CD14-positive monocyte (primary cell): Measurements from ENCODE around the gene RNASEH2A. TPM values are rescaled to one million over a fixed set of nuclear protein-coding genes. Genes with fewer than 3 reads are reported as not detected.
A peak's percentile ranks its signal among the peaks of the same experiment; 100 is the strongest.

Experiments
- DNase-seq, 3 donors: peaks; one replicate each; pipeline ENCODE4 v3.0.0-alpha.2; 2011 to 2022
- H2AFZ ChIP-seq: 2 replicates; pipeline ENCODE4 v1.6.0; 2012; ENCODE audit warnings: mild to moderate bottlenecking, low read depth, low read length, inconsistent platforms; ENCODE audit not compliant: insufficient read depth, poor library complexity, severe bottlenecking
- H3K27ac ChIP-seq, 2 donors: 1 replicate in 1 of 2; 2 replicates in 1 of 2; pipeline ENCODE4 v1.5.1; 2012 to 2013; ENCODE audit warnings: low read length in 2 of 2, control low read depth in 1 of 2, inconsistent platforms in 1 of 2, low read depth in 1 of 2, mild to moderate bottlenecking in 1 of 2
- H3K27me3 ChIP-seq, 2 donors: one replicate each; pipeline versions ENCODE4 v1.6.0 to v1.6.1; 2011 to 2013; ENCODE audit warnings: low read length in 2 of 2; ENCODE audit not compliant: control insufficient read depth in 2 of 2, insufficient read depth in 2 of 2
- H3K36me3 ChIP-seq, 2 donors: replicated peaks in 1 of 2; 1 replicate in 1 of 2; 2 replicates in 1 of 2; pipeline versions ENCODE4 v1.5.1 to v1.6.1; 2012 to 2013; ENCODE audit warnings: low read length in 2 of 2, control low read depth in 1 of 2, inconsistent platforms in 1 of 2, mild to moderate bottlenecking in 1 of 2; ENCODE audit not compliant: insufficient read depth in 2 of 2, control insufficient read depth in 1 of 2
- H3K4me1 ChIP-seq, 2 donors: 1 replicate in 1 of 2; 2 replicates in 1 of 2; pipeline versions ENCODE4 v1.5.1 to v1.6.1; 2012 to 2013; ENCODE audit warnings: low read length in 2 of 2, control low read depth in 1 of 2, inconsistent platforms in 1 of 2, mild to moderate bottlenecking in 1 of 2, moderate library complexity in 1 of 2; ENCODE audit not compliant: insufficient read depth in 2 of 2, control insufficient read depth in 1 of 2
- H3K4me2 ChIP-seq: replicated peaks from 2 replicates; pipeline ENCODE3; 2012; ENCODE audit warnings: low read length, moderate library complexity, mild to moderate bottlenecking; ENCODE audit not compliant: poor library complexity, severe bottlenecking; ENCODE audit errors: extremely low read depth
- H3K4me3 ChIP-seq, 3 experiments: fragments of 200-600 bp in 1 of 3; sonication (generic) in 1 of 3; replicated peaks in 1 of 3; 1 replicate in 2 of 3; 2 replicates in 1 of 3; pipeline ENCODE4 v1.5.1; 2011 to 2013; ENCODE audit warnings: low read length in 3 of 3, mild to moderate bottlenecking in 3 of 3, control low read depth in 2 of 3, low read depth in 2 of 3, inconsistent platforms in 1 of 3, moderate library complexity in 1 of 3
- H3K79me2 ChIP-seq: 2 replicates; pipeline ENCODE4 v1.6.0; 2012; ENCODE audit warnings: mild to moderate bottlenecking, control low read depth, inconsistent platforms, low read length, moderate library complexity; ENCODE audit not compliant: insufficient read depth
- H3K9ac ChIP-seq: 2 replicates; pipeline ENCODE4 v1.6.0; 2017; ENCODE audit warnings: low read length, mild to moderate bottlenecking; ENCODE audit not compliant: insufficient read depth, poor library complexity, severe bottlenecking
- H3K9me3 ChIP-seq, 2 donors: replicated peaks in 1 of 2; 1 replicate in 1 of 2; 2 replicates in 1 of 2; pipeline versions ENCODE4 v1.5.1 to v1.6.1; 2012 to 2013; ENCODE audit warnings: low read length in 2 of 2, control low read depth in 1 of 2; ENCODE audit not compliant: control insufficient read depth in 1 of 2, insufficient read depth in 1 of 2
- H4K20me1 ChIP-seq: 2 replicates; pipeline ENCODE4 v1.6.0; 2012; ENCODE audit warnings: mild to moderate bottlenecking, low read length, control low read depth, moderate library complexity; ENCODE audit not compliant: insufficient read depth
- H3K27ac Mint-ChIP-seq, 7 donors: one replicate each; pipeline ENCODE4 v1.8.0; 2020; ENCODE audit warnings: mild to moderate bottlenecking in 7 of 7, mixed read lengths in 7 of 7, moderate library complexity in 6 of 7, inconsistent platforms in 2 of 7
- H3K27me3 Mint-ChIP-seq, 3 donors: one replicate each; pipeline ENCODE4 v1.8.0; 2021 to 2022; ENCODE audit warnings: low read depth in 3 of 3, mild to moderate bottlenecking in 3 of 3, mixed read lengths in 3 of 3, moderate library complexity in 3 of 3, inconsistent platforms in 1 of 3
- H3K36me3 Mint-ChIP-seq, 2 donors: one replicate each; pipeline ENCODE4 v1.8.0; 2020; ENCODE audit warnings: mixed read lengths in 2 of 2, inconsistent platforms in 1 of 2, mild to moderate bottlenecking in 1 of 2
- H3K4me1 Mint-ChIP-seq: one replicate; pipeline ENCODE4 v1.8.0; 2020; ENCODE audit warnings: mild to moderate bottlenecking, mixed read lengths
- H3K4me3 Mint-ChIP-seq, 2 donors: one replicate each; pipeline ENCODE4 v1.8.0; 2020; ENCODE audit warnings: mild to moderate bottlenecking in 2 of 2, mixed read lengths in 2 of 2, moderate library complexity in 1 of 2
- H3K9me3 Mint-ChIP-seq, 7 donors: one replicate each; pipeline ENCODE4 v1.8.0; 2020 to 2022; ENCODE audit warnings: mixed read lengths in 7 of 7, mild to moderate bottlenecking in 6 of 7, moderate library complexity in 6 of 7, inconsistent platforms in 2 of 7
- whole genome bisulfite sequencing: methylation state at CpG from one replicate; pipeline ENCODE4 v1.1.5; 2013; ENCODE audit warnings: missing lambda C conversion rate; ENCODE audit not compliant: insufficient coverage; 5-methylcytosine and 5-hydroxymethylcytosine counted together
- intact Hi-C, 2 donors: fragments of 100-400 bp; cut with micrococcal nuclease; formaldehyde crosslinking; loops; one replicate each; pipeline versions ENCODE4 v1.15.0 to v1.15.1; 2023
- polyA plus RNA-seq, 3 donors: library from polyadenylated mRNA; depleted of rRNA in 1 of 3; unstranded in 2 of 3; stranded (reverse) in 1 of 3; fragments of 300-500 nt in 2 of 3; fragments of >200 nt in 1 of 3; fragmentation: Illumina TruSeq in 2 of 3; gene quantifications; 1 replicate in 2 of 3; 2 replicates in 1 of 3; pipeline ENCODE4 v1.2.3, GENCODE V29; 2012 to 2021
- TF ChIP-seq, protein P1 (sequence below): fragments of 200-600 bp; IDR thresholded peaks from one replicate; pipeline ENCODE4 v1.8.0; 2022; ENCODE audit warnings: antibody characterized with exemption, mild to moderate bottlenecking

The RNASEH2A gene
- polyA plus RNA-seq, 3 donors: 8.7 to 21.5 (median 15.2) TPM

GRCh38 chr19:12783849-12784393 is 22.5 kb upstream of the RNASEH2A start:
- H3K9me3 Mint-ChIP-seq: no peaks in the 10 kb centered on the region
- intact Hi-C loops: loop anchor here (10.0 kb wide), 1 partner anchor 1061 kb away; no protein-coding TSS in a partner anchor
- no peak overlapping the region for H3K27ac Mint-ChIP-seq

GRCh38 chr19:12784394-12784870 is 22.0 kb upstream of the RNASEH2A start:
- Histone ChIP-seq H3K4me1 (peaks cover 85 to 88% of the 10 kb centered on the region in 2 donors), H4K20me1 (no peaks in the 10 kb centered on the region), H3K9ac (peak overlapping the region; percentile 94), H3K4me3 (peak overlapping the region; percentile 29 to 100 (median 31)), H3K79me2 (peaks cover 34% of the 10 kb centered on the region), H3K9me3 (no peaks in the 10 kb centered on the region), H3K27ac (peak overlapping the region; percentile 95 to 100), H2AFZ (no peak overlapping the region), H3K27me3 (no peaks in the 10 kb centered on the region), H3K4me2 (peak overlapping the region; percentile 76), H3K36me3 (no peaks in the 10 kb centered on the region)
- WGBS: 79% methylated on average over 9 of the region's 10 CpGs
- peaks cover 41% of the 10 kb centered on the region for H3K4me1 Mint-ChIP-seq
- H3K36me3 Mint-ChIP-seq: peaks cover 0 to 2% of the 10 kb centered on the region in 2 donors
- H3K4me3 Mint-ChIP-seq: no peak overlapping the region
- no peaks in the 10 kb centered on the region for H3K9me3 Mint-ChIP-seq
- TF ChIP-seq, protein P1, sequence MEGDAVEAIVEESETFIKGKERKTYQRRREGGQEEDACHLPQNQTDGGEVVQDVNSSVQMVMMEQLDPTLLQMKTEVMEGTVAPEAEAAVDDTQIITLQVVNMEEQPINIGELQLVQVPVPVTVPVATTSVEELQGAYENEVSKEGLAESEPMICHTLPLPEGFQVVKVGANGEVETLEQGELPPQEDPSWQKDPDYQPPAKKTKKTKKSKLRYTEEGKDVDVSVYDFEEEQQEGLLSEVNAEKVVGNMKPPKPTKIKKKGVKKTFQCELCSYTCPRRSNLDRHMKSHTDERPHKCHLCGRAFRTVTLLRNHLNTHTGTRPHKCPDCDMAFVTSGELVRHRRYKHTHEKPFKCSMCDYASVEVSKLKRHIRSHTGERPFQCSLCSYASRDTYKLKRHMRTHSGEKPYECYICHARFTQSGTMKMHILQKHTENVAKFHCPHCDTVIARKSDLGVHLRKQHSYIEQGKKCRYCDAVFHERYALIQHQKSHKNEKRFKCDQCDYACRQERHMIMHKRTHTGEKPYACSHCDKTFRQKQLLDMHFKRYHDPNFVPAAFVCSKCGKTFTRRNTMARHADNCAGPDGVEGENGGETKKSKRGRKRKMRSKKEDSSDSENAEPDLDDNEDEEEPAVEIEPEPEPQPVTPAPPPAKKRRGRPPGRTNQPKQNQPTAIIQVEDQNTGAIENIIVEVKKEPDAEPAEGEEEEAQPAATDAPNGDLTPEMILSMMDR: no peak
- intact Hi-C loops: loop anchor here (10.0 kb wide), 1 partner anchor 1060 kb away; no protein-coding TSS in a partner anchor
- no peak overlapping the region for H3K27ac Mint-ChIP-seq
- no peak for DNase-seq
- peaks cover 0 to 5% (median 4%) of the 10 kb centered on the region in 3 donors for H3K27me3 Mint-ChIP-seq

More at GRCh38 chr19:12783849-12784393, 22.5 kb upstream of the RNASEH2A start:
- H3K27ac ChIP-seq: peak overlapping the region; percentile 95 to 100
- peaks cover 0 to 5% (median 4%) of the 10 kb centered on the region in 3 donors for H3K27me3 Mint-ChIP-seq
- peak overlapping the region in 1 of 3 experiments; percentile 100 for H3K4me3 ChIP-seq
- H3K4me1 ChIP-seq: peaks cover 87 to 91% of the 10 kb centered on the region in 2 donors
- H3K4me3 Mint-ChIP-seq: peak overlapping the region; percentile 86 to 88
- peaks cover 32% of the 10 kb centered on the region for H3K79me2 ChIP-seq
- peaks cover 45% of the 10 kb centered on the region for H3K4me1 Mint-ChIP-seq
- H3K36me3 Mint-ChIP-seq: peaks cover 0 to 1% of the 10 kb centered on the region in 2 donors
- H3K36me3 ChIP-seq: no peaks in the 10 kb centered on the region
- no peak overlapping the region for H2AFZ ChIP-seq
- peak; percentile 55 to 71 (median 69) for DNase-seq
- H3K27me3 ChIP-seq: no peaks in the 10 kb centered on the region
- H3K4me2 ChIP-seq: peak overlapping the region; percentile 76
- TF ChIP-seq, protein P1: no peak
- 63% methylated on average over 12 of the region's 19 CpGs for WGBS
- no peaks in the 10 kb centered on the region for H4K20me1 ChIP-seq
- H3K9ac ChIP-seq: peak overlapping the region; percentile 94
- H3K9me3 ChIP-seq: no peaks in the 10 kb centered on the region
